Measurements from ENCODE around the gene CEP112. TPM values are rescaled to one million over a fixed set of nuclear protein-coding genes. Genes with fewer than 3 reads are reported as not detected.

CEP112 gene
- total and polyA plus RNA-seq, 2 of the 13 experiments (the other 11 are each of a cell fraction or from before 2014, with no cell fraction given), result 1.2 to 3.4 TPM

DNA sequence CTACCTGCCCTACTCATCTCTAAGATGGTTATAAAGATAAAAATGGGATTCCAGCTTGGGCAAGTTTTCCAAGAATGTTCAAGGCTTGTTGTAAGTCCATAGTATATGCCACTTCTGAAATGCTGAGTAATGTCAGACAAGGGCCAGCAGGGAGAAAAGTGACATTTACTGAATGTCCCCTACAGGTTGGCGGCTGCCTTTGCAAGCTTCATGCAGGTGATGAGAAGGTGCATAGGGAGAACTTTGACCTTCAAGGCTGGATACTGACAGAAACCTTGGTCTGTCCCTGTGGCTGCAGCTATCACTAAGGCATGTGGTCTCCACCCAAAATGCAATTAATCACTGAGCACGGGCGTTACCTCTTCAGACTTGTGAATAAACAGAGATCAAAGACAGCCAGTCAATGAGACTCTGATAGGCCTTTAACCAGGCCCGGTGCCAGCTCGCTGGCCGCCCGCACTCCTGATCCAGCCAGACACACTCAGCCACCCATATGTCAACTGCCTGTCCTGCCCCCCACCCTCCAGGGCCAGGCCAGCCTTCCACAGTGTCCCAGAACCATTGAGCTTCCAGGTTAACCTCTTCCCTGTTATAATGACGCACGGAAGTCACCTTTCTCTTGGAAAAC, 603.6 kb downstream of the CEP112 start (continued):
- TF ChIP-seq, protein P1, sequence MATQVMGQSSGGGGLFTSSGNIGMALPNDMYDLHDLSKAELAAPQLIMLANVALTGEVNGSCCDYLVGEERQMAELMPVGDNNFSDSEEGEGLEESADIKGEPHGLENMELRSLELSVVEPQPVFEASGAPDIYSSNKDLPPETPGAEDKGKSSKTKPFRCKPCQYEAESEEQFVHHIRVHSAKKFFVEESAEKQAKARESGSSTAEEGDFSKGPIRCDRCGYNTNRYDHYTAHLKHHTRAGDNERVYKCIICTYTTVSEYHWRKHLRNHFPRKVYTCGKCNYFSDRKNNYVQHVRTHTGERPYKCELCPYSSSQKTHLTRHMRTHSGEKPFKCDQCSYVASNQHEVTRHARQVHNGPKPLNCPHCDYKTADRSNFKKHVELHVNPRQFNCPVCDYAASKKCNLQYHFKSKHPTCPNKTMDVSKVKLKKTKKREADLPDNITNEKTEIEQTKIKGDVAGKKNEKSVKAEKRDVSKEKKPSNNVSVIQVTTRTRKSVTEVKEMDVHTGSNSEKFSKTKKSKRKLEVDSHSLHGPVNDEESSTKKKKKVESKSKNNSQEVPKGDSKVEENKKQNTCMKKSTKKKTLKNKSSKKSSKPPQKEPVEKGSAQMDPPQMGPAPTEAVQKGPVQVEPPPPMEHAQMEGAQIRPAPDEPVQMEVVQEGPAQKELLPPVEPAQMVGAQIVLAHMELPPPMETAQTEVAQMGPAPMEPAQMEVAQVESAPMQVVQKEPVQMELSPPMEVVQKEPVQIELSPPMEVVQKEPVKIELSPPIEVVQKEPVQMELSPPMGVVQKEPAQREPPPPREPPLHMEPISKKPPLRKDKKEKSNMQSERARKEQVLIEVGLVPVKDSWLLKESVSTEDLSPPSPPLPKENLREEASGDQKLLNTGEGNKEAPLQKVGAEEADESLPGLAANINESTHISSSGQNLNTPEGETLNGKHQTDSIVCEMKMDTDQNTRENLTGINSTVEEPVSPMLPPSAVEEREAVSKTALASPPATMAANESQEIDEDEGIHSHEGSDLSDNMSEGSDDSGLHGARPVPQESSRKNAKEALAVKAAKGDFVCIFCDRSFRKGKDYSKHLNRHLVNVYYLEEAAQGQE (IDR thresholded peaks at IDR 0.05; ENCODE audit: borderline replicate concordance in 1 of 2, low read depth in 1 of 2, low read length in 2 of 2), result no peak
- TF ChIP-seq HDAC6 (IDR thresholded peaks at IDR 0.05; ENCODE audit: low read depth, low read length), result no peak
- TF ChIP-seq ZNF768 (CRISPR knock-in tag; IDR thresholded peaks at IDR 0.05), result 0 out of 2 replicates have a peak, but pooled peaks have one; percentile 22
- TF ChIP-seq, protein P2, sequence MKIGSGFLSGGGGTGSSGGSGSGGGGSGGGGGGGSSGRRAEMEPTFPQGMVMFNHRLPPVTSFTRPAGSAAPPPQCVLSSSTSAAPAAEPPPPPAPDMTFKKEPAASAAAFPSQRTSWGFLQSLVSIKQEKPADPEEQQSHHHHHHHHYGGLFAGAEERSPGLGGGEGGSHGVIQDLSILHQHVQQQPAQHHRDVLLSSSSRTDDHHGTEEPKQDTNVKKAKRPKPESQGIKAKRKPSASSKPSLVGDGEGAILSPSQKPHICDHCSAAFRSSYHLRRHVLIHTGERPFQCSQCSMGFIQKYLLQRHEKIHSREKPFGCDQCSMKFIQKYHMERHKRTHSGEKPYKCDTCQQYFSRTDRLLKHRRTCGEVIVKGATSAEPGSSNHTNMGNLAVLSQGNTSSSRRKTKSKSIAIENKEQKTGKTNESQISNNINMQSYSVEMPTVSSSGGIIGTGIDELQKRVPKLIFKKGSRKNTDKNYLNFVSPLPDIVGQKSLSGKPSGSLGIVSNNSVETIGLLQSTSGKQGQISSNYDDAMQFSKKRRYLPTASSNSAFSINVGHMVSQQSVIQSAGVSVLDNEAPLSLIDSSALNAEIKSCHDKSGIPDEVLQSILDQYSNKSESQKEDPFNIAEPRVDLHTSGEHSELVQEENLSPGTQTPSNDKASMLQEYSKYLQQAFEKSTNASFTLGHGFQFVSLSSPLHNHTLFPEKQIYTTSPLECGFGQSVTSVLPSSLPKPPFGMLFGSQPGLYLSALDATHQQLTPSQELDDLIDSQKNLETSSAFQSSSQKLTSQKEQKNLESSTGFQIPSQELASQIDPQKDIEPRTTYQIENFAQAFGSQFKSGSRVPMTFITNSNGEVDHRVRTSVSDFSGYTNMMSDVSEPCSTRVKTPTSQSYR (CRISPR knock-in tag; IDR thresholded peaks at IDR 0.05; ENCODE audit: borderline replicate concordance), result peak; percentile 48; the same call in 1 of the 2 replicates
- TF ChIP-seq, protein P3, sequence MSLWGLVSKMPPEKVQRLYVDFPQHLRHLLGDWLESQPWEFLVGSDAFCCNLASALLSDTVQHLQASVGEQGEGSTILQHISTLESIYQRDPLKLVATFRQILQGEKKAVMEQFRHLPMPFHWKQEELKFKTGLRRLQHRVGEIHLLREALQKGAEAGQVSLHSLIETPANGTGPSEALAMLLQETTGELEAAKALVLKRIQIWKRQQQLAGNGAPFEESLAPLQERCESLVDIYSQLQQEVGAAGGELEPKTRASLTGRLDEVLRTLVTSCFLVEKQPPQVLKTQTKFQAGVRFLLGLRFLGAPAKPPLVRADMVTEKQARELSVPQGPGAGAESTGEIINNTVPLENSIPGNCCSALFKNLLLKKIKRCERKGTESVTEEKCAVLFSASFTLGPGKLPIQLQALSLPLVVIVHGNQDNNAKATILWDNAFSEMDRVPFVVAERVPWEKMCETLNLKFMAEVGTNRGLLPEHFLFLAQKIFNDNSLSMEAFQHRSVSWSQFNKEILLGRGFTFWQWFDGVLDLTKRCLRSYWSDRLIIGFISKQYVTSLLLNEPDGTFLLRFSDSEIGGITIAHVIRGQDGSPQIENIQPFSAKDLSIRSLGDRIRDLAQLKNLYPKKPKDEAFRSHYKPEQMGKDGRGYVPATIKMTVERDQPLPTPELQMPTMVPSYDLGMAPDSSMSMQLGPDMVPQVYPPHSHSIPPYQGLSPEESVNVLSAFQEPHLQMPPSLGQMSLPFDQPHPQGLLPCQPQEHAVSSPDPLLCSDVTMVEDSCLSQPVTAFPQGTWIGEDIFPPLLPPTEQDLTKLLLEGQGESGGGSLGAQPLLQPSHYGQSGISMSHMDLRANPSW (CRISPR knock-in tag; IDR thresholded peaks at IDR 0.05; ENCODE audit: borderline replicate concordance), result no peak
- TF ChIP-seq ZNF83 (CRISPR knock-in tag; IDR thresholded peaks at IDR 0.05; ENCODE audit: borderline replicate concordance), result no peak
- 0 out of 2 replicates have a peak, but pooled peaks have one; percentile 44 for TF ChIP-seq FOXJ3 (CRISPR knock-in tag; IDR thresholded peaks at IDR 0.05; ENCODE audit: borderline replicate concordance)
- TF ChIP-seq, protein P4, sequence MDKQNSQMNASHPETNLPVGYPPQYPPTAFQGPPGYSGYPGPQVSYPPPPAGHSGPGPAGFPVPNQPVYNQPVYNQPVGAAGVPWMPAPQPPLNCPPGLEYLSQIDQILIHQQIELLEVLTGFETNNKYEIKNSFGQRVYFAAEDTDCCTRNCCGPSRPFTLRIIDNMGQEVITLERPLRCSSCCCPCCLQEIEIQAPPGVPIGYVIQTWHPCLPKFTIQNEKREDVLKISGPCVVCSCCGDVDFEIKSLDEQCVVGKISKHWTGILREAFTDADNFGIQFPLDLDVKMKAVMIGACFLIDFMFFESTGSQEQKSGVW (CRISPR knock-in tag; IDR thresholded peaks at IDR 0.05; ENCODE audit: borderline replicate concordance), result no peak
- no peak for TF ChIP-seq ZNF749 (CRISPR knock-in tag; IDR thresholded peaks at IDR 0.05; ENCODE audit: borderline replicate concordance)
- TF ChIP-seq RFX5 (IDR thresholded peaks at IDR 0.05; ENCODE audit: low read depth, low read length), result no peak
- TF ChIP-seq GATAD1 (CRISPR knock-in tag; IDR thresholded peaks at IDR 0.05), result no peak
- TF ChIP-seq RELA (CRISPR knock-in tag; IDR thresholded peaks at IDR 0.05), result no peak
- TF ChIP-seq ZNF451 (CRISPR knock-in tag; IDR thresholded peaks at IDR 0.05), result no peak

Data from HepG2 (cell line).